ENCODE measurements around the gene WWOX. TPM values are rescaled to one million over a fixed set of nuclear protein-coding genes. Genes with fewer than 3 reads are reported as not detected.

Gene WWOX
- total RNA-seq, 2 donors from 2014 or later = 30.0 to 35.4 TPM

GRCh38 chr16:78435260-78435659, 335.8 kb downstream of the WWOX start:
- no peak overlapping the region for H3K27ac Mint-ChIP-seq
- no peak for TF ChIP-seq CTCF (conservative IDR thresholded peaks at IDR 0.05)
- no peak overlapping the region for H3K9ac ChIP-seq (ENCODE audit: extremely low read depth, low read length, poor library complexity, severe bottlenecking)
- 94 to 100% methylated on average over 3 to 4 of the region's 4 CpGs for WGBS, 2 experiments (ENCODE audit: insufficient coverage in 1 of 2, insufficient read length in 1 of 2)
- no peaks in the 10 kb centered on the region for H3K27me3 ChIP-seq (ENCODE audit: control insufficient read depth, insufficient read depth, low read length, poor library complexity, severe bottlenecking)
- peaks cover 30% of the 10 kb centered on the region for H3K36me3 ChIP-seq (ENCODE audit: control insufficient read depth, insufficient read depth, low read length)
- H3K4me1 Mint-ChIP-seq = peaks cover 4% of the 10 kb centered on the region
- H3K4me3 Mint-ChIP-seq = no peak overlapping the region
- no peaks in the 10 kb centered on the region for H3K4me1 ChIP-seq (ENCODE audit: control insufficient read depth, insufficient read depth, low read length)
- no peaks in the 10 kb centered on the region for H3K9me3 ChIP-seq (ENCODE audit: control insufficient read depth, low read length)
- no peak overlapping the region for H3K27ac ChIP-seq (ENCODE audit: low read depth, low read length)
- peaks cover 11% of the 10 kb centered on the region for H3K36me3 Mint-ChIP-seq (ENCODE audit: low read depth)
- H3K4me3 ChIP-seq (ENCODE audit: low read length) = no peak overlapping the region
- no peak for DNase-seq
- H3K27me3 Mint-ChIP-seq (ENCODE audit: insufficient read depth) = peaks cover 23% of the 10 kb centered on the region
- no peaks in the 10 kb centered on the region for H3K9me3 Mint-ChIP-seq

- peaks cover 11% of the 10 kb centered on the region for H3K36me3 Mint-ChIP-seq (ENCODE audit: low read depth)
- Histone ChIP-seq H3K36me3 (ENCODE audit: control insufficient read depth, insufficient read depth, low read length) (peaks cover 23% of the 10 kb centered on the region), H3K4me3 (ENCODE audit: low read length) (no peak overlapping the region), H3K27ac (ENCODE audit: low read depth, low read length) (no peak overlapping the region), H3K9ac (ENCODE audit: extremely low read depth, low read length, poor library complexity, severe bottlenecking) (no peak overlapping the region), H3K27me3 (ENCODE audit: control insufficient read depth, insufficient read depth, low read length, poor library complexity, severe bottlenecking) (no peaks in the 10 kb centered on the region), H3K4me1 (ENCODE audit: control insufficient read depth, insufficient read depth, low read length) (no peaks in the 10 kb centered on the region), H3K9me3 (ENCODE audit: control insufficient read depth, low read length) (no peaks in the 10 kb centered on the region)
- H3K4me3 Mint-ChIP-seq = no peak overlapping the region
- H3K27ac Mint-ChIP-seq = no peak overlapping the region
- H3K27me3 Mint-ChIP-seq (ENCODE audit: insufficient read depth) = peaks cover 30% of the 10 kb centered on the region
- 94 to 99% methylated on average over 10 of the region's 10 CpGs for WGBS, 2 experiments (ENCODE audit: insufficient coverage in 1 of 2, insufficient read length in 1 of 2)
- H3K4me1 Mint-ChIP-seq = peaks cover 4% of the 10 kb centered on the region
- no peaks in the 10 kb centered on the region for H3K9me3 Mint-ChIP-seq
- DNase-seq = no peak
- no peak for TF ChIP-seq CTCF (conservative IDR thresholded peaks at IDR 0.05)
Observed at GRCh38 chr16:78436023-78436422, 336.6 kb downstream of the WWOX start.

- TF ChIP-seq CTCF (conservative IDR thresholded peaks at IDR 0.05) = no peak
- Mint-ChIP-seq H3K4me1 (peaks cover 10% of the 10 kb centered on the region), H3K9me3 (no peaks in the 10 kb centered on the region), H3K27ac (no peak overlapping the region), H3K36me3 (ENCODE audit: low read depth) (peaks cover 11% of the 10 kb centered on the region), H3K27me3 (ENCODE audit: insufficient read depth) (peaks cover 33% of the 10 kb centered on the region), H3K4me3 (no peak overlapping the region)
- WGBS, 2 experiments (ENCODE audit: insufficient coverage in 1 of 2, insufficient read length in 1 of 2) = 59 to 84% methylated on average over 4 to 6 of the region's 6 CpGs
- Histone ChIP-seq H3K9ac (ENCODE audit: extremely low read depth, low read length, poor library complexity, severe bottlenecking) (no peak overlapping the region), H3K4me3 (ENCODE audit: low read length) (no peak overlapping the region), H3K36me3 (ENCODE audit: control insufficient read depth, insufficient read depth, low read length) (peaks cover 21% of the 10 kb centered on the region), H3K27me3 (ENCODE audit: control insufficient read depth, insufficient read depth, low read length, poor library complexity, severe bottlenecking) (no peaks in the 10 kb centered on the region), H3K27ac (ENCODE audit: low read depth, low read length) (no peak overlapping the region), H3K4me1 (ENCODE audit: control insufficient read depth, insufficient read depth, low read length) (no peaks in the 10 kb centered on the region), H3K9me3 (ENCODE audit: control insufficient read depth, low read length) (no peaks in the 10 kb centered on the region)
- DNase-seq = no peak
Observed at GRCh38 chr16:78436846-78437245, 337.4 kb downstream of the WWOX start.

Measured in endodermal cell (in vitro differentiated cells).